ENCODE results near the gene NFYA. TPM values are rescaled to one million over a fixed set of nuclear protein-coding genes. Genes with fewer than 3 reads are reported as not detected.
A peak's percentile ranks its signal among the peaks of the same experiment; 100 is the strongest.

Gene NFYA
- total RNA-seq, 6 donors from 2014 or later, result 18.5 to 33.0 (median 21.6) TPM

DNA sequence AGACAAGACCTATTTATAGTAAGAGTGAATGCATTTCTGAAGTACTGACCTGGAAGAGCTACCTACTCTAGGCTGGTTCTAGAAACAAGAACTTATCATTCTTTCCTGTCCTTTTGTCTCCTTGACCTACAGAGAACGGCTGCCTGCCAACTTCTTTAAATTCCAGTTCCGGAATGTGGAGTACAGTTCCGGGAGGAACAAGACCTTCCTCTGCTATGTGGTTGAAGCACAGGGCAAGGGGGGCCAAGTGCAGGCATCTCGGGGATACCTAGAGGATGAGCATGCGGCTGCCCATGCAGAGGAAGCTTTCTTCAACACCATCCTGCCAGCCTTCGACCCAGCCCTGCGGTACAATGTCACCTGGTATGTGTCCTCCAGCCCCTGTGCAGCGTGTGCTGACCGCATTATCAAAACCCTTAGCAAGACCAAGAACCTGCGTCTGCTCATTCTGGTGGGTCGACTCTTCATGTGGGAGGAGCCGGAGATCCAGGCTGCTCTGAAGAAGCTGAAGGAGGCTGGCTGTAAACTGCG lies 11.5 kb upstream of the NFYA start:
- Histone ChIP-seq H3K27me3 (no peaks in the 10 kb centered on the region), H3K9me3 (no peaks in the 10 kb centered on the region), H3K4me1 (peaks cover 0 to 9% (median 4%) of the 10 kb centered on the region in 4 donors), H3K4me3 (no peak overlapping the region), H3K27ac (no peak overlapping the region), H3K36me3 (peaks cover 0 to 40% (median 2%) of the 10 kb centered on the region in 4 donors)
- TF ChIP-seq POLR2A (IDR thresholded peaks at IDR 0.05), result no peak
- no peak for TF ChIP-seq POLR2AphosphoS5 (IDR thresholded peaks at IDR 0.05)
- no peak for TF ChIP-seq EP300 (IDR thresholded peaks at IDR 0.05)
- TF ChIP-seq, protein P1, sequence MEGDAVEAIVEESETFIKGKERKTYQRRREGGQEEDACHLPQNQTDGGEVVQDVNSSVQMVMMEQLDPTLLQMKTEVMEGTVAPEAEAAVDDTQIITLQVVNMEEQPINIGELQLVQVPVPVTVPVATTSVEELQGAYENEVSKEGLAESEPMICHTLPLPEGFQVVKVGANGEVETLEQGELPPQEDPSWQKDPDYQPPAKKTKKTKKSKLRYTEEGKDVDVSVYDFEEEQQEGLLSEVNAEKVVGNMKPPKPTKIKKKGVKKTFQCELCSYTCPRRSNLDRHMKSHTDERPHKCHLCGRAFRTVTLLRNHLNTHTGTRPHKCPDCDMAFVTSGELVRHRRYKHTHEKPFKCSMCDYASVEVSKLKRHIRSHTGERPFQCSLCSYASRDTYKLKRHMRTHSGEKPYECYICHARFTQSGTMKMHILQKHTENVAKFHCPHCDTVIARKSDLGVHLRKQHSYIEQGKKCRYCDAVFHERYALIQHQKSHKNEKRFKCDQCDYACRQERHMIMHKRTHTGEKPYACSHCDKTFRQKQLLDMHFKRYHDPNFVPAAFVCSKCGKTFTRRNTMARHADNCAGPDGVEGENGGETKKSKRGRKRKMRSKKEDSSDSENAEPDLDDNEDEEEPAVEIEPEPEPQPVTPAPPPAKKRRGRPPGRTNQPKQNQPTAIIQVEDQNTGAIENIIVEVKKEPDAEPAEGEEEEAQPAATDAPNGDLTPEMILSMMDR (IDR thresholded peaks at IDR 0.05), result no peak
- ATAC-seq (ENCODE audit: low FRiP score in 2 of 2) (peak in 1 of 2 donors; percentile 24), DNase-seq (no peak)
- WGBS, 2 donors, result 66 to 79% methylated on average over 5 to 13 of the region's 13 CpGs

DNA sequence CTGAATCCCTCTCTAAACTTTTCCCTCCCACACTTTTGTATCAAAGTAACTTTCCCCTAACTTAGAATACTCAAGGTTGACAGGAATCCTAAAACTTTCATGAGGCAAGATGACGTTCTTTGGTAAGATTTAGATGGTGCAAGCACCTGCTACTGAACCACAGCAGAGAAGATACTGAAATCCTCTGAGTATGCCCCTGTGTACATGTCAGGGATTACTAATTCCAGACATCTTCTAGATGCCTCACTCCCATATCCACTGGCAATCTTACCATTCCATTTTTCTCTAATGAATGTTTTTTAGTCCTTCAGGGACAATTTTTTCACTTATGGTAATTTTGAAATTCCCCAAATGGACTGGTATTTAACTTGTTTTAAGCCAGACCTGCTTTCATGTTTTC lies 10.7 kb upstream of the NFYA start:
- Histone ChIP-seq H3K36me3 (peaks cover 0 to 44% (median 2%) of the 10 kb centered on the region in 4 donors), H3K27me3 (no peaks in the 10 kb centered on the region), H3K27ac (no peak overlapping the region), H3K4me3 (no peak overlapping the region), H3K4me1 (peaks cover 0 to 9% (median 4%) of the 10 kb centered on the region in 4 donors), H3K9me3 (no peaks in the 10 kb centered on the region)
- ATAC-seq (ENCODE audit: low FRiP score in 2 of 2) (no peak), DNase-seq (no peak)
- whole genome bisulfite sequencing, 2 donors, result 76 to 82% methylated on average over 1 of the region's 1 CpG
- TF ChIP-seq, protein P1 (IDR thresholded peaks at IDR 0.05), result no peak
- no peak for TF ChIP-seq EP300 (IDR thresholded peaks at IDR 0.05)
- TF ChIP-seq POLR2A (IDR thresholded peaks at IDR 0.05), result no peak
- TF ChIP-seq POLR2AphosphoS5 (IDR thresholded peaks at IDR 0.05), result no peak

DNA sequence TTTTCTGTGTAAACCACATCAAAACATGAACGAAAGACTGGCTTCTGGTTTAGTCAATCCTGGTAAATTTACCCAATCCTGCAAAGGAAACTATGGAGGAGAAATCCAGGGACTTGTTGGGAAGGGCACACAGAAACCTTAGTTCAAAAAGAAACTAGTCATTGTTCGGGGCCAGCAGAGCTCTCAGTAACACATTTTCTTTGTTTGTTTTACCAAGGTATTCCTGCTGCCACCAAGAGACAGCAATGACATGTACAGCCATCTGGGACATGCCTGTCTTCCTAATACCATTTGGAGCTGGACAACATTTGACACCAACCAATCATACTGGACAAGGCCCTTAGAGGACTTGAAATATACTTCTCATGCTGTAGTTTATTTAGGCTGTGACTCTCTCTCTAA lies 8.9 kb upstream of the NFYA start:
- DNase-seq (no peak), ATAC-seq (ENCODE audit: low FRiP score in 2 of 2) (no peak)
- TF ChIP-seq POLR2A (IDR thresholded peaks at IDR 0.05), result no peak
- Histone ChIP-seq H3K27me3 (no peaks in the 10 kb centered on the region), H3K27ac (no peak overlapping the region), H3K36me3 (peaks cover 0 to 52% (median 10%) of the 10 kb centered on the region in 4 donors), H3K4me3 (no peak overlapping the region), H3K4me1 (peaks cover 0 to 9% (median 4%) of the 10 kb centered on the region in 4 donors), H3K9me3 (no peaks in the 10 kb centered on the region)
- 87 to 91% methylated on average over 2 of the region's 2 CpGs for WGBS, 2 donors

DNA sequence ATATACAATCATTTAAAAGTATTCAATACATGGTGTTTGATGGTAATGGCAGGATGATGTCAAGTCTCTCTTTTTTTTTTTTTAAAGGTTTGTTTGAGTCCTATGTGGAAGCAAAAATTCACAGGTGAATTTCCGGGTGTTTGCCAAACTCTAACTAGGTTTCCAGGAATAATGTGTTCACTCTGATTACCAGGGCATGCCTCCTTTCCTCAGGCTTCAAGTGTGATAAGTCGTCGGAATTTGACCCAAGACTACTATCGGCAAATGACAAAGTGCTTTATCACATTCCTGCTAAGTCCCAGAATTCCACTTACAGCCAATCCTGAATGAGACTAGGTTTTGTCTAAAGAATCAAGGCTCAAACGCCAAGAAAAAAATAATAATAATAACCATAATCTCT lies 7.9 kb upstream of the NFYA start:
- 66 to 83% methylated on average over 5 of the region's 5 CpGs for WGBS, 2 donors
- H3K4me1 ChIP-seq, result peaks cover 0 to 9% (median 4%) of the 10 kb centered on the region in 4 donors
- H3K27ac ChIP-seq, result no peak overlapping the region

DNA sequence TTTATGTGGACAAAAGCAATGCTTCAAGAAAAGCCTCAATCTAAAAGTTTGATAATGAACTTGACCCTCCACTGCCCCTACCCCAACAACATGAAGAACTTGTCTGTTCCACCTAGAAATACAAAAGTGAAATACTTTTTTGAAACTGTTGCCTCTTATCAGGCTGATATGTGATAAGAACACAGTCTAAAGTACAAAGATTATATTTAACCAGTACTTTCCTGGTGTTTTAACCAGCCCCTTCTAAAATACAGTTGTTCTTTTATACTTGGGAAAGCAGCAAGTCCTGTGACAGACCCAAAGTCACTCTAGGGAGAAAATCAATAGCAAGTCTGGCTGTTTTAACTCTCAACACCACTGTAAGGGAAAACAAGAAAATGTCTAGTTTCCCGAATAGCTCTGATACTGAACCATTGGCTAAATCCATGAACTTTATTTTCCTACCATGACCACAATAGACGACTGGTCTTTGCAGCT lies 7.2 kb upstream of the NFYA start:
- peaks cover 0 to 66% (median 10%) of the 10 kb centered on the region in 4 donors for H3K36me3 ChIP-seq
- TF ChIP-seq POLR2A (IDR thresholded peaks at IDR 0.05) (no peak), EP300 (IDR thresholded peaks at IDR 0.05) (no peak), POLR2AphosphoS5 (IDR thresholded peaks at IDR 0.05) (no peak)
- TF ChIP-seq, protein P1 (IDR thresholded peaks at IDR 0.05), result no peak
- ATAC-seq (ENCODE audit: low FRiP score in 2 of 2) (no peak), DNase-seq (no peak)
- no peaks in the 10 kb centered on the region for H3K27me3 ChIP-seq
- whole genome bisulfite sequencing, 2 donors, result 89 to 91% methylated on average over 2 of the region's 2 CpGs
- no peaks in the 10 kb centered on the region for H3K9me3 ChIP-seq
- H3K27ac ChIP-seq, result no peak overlapping the region
- H3K4me1 ChIP-seq, result peaks cover 3 to 14% (median 8%) of the 10 kb centered on the region in 4 donors
- no peak overlapping the region for H3K4me3 ChIP-seq

More for the DNA sequence above, 7.9 kb upstream of the NFYA start:
- Histone ChIP-seq H3K9me3 (no peaks in the 10 kb centered on the region), H3K36me3 (peaks cover 0 to 61% (median 10%) of the 10 kb centered on the region in 4 donors), H3K4me3 (no peak overlapping the region), H3K27me3 (no peaks in the 10 kb centered on the region)
- ATAC-seq (ENCODE audit: low FRiP score in 2 of 2) (no peak), DNase-seq (no peak)
- TF ChIP-seq POLR2A (IDR thresholded peaks at IDR 0.05) (no peak), POLR2AphosphoS5 (IDR thresholded peaks at IDR 0.05) (no peak), EP300 (IDR thresholded peaks at IDR 0.05) (no peak)
- TF ChIP-seq, protein P1 (IDR thresholded peaks at IDR 0.05), result no peak
